GM10266 (cell line): ENCODE data around the gene PLXNA3.

ENCODE experiments used
- DNase-seq: peaks from one replicate; pipeline ENCODE4 v3.0.0; 2012; ENCODE audit errors: extremely low spot score
- TF ChIP-seq, protein P1 (sequence below): IDR thresholded peaks from 2 replicates; pipeline ENCODE4 v1.5.1; 2012; ENCODE audit warnings: mild to moderate bottlenecking, low read depth; ENCODE audit not compliant: control insufficient read depth, insufficient read depth; ENCODE audit errors: missing control alignments

Gene PLXNA3

GRCh38 chrX:154467556-154467955 lies 9.5 kb downstream of the PLXNA3 start:
- no peak for DNase-seq
- TF ChIP-seq, protein P1, sequence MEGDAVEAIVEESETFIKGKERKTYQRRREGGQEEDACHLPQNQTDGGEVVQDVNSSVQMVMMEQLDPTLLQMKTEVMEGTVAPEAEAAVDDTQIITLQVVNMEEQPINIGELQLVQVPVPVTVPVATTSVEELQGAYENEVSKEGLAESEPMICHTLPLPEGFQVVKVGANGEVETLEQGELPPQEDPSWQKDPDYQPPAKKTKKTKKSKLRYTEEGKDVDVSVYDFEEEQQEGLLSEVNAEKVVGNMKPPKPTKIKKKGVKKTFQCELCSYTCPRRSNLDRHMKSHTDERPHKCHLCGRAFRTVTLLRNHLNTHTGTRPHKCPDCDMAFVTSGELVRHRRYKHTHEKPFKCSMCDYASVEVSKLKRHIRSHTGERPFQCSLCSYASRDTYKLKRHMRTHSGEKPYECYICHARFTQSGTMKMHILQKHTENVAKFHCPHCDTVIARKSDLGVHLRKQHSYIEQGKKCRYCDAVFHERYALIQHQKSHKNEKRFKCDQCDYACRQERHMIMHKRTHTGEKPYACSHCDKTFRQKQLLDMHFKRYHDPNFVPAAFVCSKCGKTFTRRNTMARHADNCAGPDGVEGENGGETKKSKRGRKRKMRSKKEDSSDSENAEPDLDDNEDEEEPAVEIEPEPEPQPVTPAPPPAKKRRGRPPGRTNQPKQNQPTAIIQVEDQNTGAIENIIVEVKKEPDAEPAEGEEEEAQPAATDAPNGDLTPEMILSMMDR, result no peak

GRCh38 chrX:154468217-154468616 lies 10.1 kb downstream of the PLXNA3 start:
- no peak for DNase-seq
- TF ChIP-seq, protein P1, result no peak

DNA sequence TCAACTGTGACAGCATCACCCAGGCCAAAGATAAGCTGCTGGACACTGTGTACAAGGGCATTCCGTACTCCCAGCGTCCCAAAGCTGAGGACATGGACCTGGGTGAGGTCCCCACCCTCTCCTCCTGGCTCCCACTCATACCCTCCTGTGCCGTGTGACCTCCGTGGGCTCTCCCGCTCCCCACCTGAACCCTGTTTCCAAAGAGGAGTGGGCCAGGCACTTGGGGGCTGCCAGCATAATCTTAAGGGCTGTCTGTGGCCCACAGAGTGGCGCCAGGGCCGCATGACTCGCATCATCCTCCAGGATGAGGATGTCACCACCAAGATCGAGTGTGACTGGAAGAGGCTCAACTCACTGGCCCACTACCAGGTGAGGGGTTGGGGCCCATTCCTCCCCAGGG lies 11.0 kb downstream of the PLXNA3 start:
- DNase-seq, result no peak
- TF ChIP-seq, protein P1, result no peak

DNA sequence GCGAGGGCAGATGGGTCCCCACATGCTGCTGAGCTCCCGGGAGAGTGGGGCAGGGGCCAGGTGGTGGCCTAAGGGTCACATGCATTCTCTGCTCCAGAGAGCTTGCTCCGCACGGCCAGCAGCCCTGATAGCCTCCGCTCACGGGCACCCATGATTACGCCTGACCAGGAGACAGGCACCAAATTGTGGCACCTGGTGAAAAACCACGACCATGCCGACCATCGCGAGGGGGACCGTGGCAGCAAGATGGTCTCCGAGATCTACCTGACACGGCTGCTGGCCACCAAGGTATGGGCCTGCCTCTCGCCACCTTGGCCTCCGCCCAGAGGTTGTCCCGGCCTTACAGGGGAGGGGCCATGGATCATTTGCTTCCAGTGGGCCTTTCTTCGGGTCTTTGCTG lies 11.8 kb downstream of the PLXNA3 start:
- DNase-seq, result no peak
- TF ChIP-seq, protein P1, result no peak

- TF ChIP-seq, protein P1, result no peak
- DNase-seq, result no peak
Measured at GRCh38 chrX:154470434-154470833, 12.4 kb downstream of the PLXNA3 start.

GRCh38 chrX:154470914-154471568 lies 13.0 kb downstream of the PLXNA3 start:
- TF ChIP-seq, protein P1, result no peak

DNA sequence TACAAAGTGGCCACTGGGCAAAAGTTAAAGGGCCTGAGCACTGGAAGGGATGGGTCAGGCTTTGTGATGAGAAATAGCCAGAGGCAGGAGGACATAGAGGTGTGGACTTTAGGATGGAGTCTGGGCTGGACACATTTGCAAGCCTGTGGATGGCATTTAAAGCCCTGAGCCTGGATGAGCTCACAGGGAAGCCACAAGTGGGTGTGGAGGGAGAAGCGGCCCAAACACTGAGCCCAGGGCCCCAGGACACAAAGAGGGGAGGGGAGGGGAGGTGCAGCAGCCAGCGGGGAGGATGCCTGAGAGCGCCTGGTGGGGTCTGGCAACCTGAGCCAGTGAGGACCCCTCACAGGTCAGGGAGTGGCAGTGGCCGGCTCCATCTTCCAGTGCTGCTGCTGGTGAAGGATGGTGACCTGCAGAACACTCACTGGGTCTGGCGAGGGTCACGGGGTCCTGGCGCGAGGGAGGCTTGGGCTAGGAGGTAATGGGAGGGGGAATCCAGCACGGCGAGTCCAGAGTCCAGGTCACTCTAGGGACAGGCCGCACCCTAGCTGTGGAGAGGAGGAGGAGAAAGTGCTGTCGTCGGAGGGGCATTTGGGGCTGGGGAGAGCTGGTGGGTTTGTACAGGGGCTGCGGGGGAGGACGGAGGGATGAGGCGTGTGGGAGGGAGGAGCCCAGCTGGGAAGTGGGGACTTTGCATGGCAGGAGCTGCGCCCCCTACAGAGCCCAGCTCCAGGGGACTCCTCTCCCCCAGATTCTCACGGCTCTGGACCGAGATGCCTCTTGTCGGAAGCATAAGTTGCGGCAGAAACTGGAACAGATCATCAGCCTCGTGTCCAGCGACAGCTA lies 14.0 kb downstream of the PLXNA3 start:
- no peak for DNase-seq
- TF ChIP-seq, protein P1, result no peak

More at GRCh38 chrX:154470914-154471568, 13.0 kb downstream of the PLXNA3 start:
- DNase-seq, result no peak
